ENCODE measurements around the gene ERFL.

The ERFL gene

GRCh38 chr19:41913538-41914423 lies 14.5 kb downstream of the ERFL start:
- no peak for DNase-seq (ENCODE audit: low read depth)

GRCh38 chr19:41912899-41913537 lies 15.2 kb downstream of the ERFL start:
- DNase-seq (ENCODE audit: low read depth) = no peak

- no peak for DNase-seq (ENCODE audit: low read depth)
Observed at GRCh38 chr19:41911889-41912731, 16.1 kb downstream of the ERFL start.

- no peak for DNase-seq (ENCODE audit: low read depth)
Observed at GRCh38 chr19:41910992-41911888, 17.0 kb downstream of the ERFL start.

- DNase-seq (ENCODE audit: low read depth) = no peak
Observed at GRCh38 chr19:41910240-41910991, 17.8 kb downstream of the ERFL start.

GRCh38 chr19:41909706-41910105 lies 18.5 kb downstream of the ERFL start:
- DNase-seq (ENCODE audit: low read depth) = no peak

- DNase-seq (ENCODE audit: low read depth) = no peak
Observed at GRCh38 chr19:41908724-41909464, 19.4 kb downstream of the ERFL start.

GRCh38 chr19:41907994-41908615 lies 20.1 kb downstream of the ERFL start:
- DNase-seq (ENCODE audit: low read depth) = no peak

GRCh38 chr19:41906916-41907680 lies 21.2 kb downstream of the ERFL start:
- DNase-seq (ENCODE audit: low read depth) = no peak

- DNase-seq (ENCODE audit: low read depth) = no peak
Observed at GRCh38 chr19:41906271-41906670, 22.0 kb downstream of the ERFL start.

GRCh38 chr19:41905273-41906002 lies 22.8 kb downstream of the ERFL start:
- no peak for DNase-seq (ENCODE audit: low read depth)

GRCh38 chr19:41904118-41904870 lies 24.0 kb downstream of the ERFL start:
- DNase-seq (ENCODE audit: low read depth) = no peak

- DNase-seq (ENCODE audit: low read depth) = no peak
Observed at GRCh38 chr19:41903193-41903953, 24.9 kb downstream of the ERFL start.

GRCh38 chr19:41902594-41902993 lies 25.7 kb downstream of the ERFL start:
- no peak for DNase-seq (ENCODE audit: low read depth)

- DNase-seq (ENCODE audit: low read depth) = no peak
Observed at GRCh38 chr19:41901707-41902360, 26.4 kb downstream of the ERFL start.

GRCh38 chr19:41898235-41898634 lies 30.0 kb downstream of the ERFL start:
- DNase-seq (ENCODE audit: low read depth) = no peak

Data from activated T-helper 9 cell treated with anti-CD3 and anti-CD28 coated beads, Interleukin-2, amount 50 U/mL, for 16 hours (primary cell).